ENCODE measurements around the gene TRMO. TPM values are rescaled to one million over a fixed set of nuclear protein-coding genes. Genes with fewer than 3 reads are reported as not detected.

Gene TRMO
- total RNA-seq, 1 donor = 23.9 TPM

DNA sequence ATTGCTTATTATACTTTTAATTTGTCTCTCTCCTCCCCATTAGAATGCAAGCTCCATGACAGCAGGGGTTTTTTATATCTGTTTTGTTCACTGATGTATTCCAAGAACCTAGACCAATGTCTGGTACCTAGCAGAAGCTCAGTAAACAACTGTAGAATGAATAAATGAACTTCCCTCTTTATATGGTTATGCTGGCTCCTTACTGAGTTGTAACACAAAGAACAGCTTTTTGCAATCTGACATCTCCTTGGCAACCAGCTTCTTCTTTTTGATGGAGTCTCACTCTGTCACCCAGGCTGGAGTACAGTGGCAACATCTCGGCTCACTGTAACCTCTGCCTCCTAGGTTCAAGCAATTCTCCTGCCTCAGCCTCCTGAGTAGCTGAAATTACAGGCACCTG is 13.6 kb downstream of the TRMO start:
- H3K79me2 ChIP-seq (ENCODE audit: insufficient read depth, low read length) = peaks cover 4% of the 10 kb centered on the region
- H3K27me3 ChIP-seq (ENCODE audit: insufficient read depth, low read length) = no peaks in the 10 kb centered on the region
- no peak overlapping the region for H3K4me3 ChIP-seq (ENCODE audit: insufficient read depth, low read length)
- TF ChIP-seq, protein P1, sequence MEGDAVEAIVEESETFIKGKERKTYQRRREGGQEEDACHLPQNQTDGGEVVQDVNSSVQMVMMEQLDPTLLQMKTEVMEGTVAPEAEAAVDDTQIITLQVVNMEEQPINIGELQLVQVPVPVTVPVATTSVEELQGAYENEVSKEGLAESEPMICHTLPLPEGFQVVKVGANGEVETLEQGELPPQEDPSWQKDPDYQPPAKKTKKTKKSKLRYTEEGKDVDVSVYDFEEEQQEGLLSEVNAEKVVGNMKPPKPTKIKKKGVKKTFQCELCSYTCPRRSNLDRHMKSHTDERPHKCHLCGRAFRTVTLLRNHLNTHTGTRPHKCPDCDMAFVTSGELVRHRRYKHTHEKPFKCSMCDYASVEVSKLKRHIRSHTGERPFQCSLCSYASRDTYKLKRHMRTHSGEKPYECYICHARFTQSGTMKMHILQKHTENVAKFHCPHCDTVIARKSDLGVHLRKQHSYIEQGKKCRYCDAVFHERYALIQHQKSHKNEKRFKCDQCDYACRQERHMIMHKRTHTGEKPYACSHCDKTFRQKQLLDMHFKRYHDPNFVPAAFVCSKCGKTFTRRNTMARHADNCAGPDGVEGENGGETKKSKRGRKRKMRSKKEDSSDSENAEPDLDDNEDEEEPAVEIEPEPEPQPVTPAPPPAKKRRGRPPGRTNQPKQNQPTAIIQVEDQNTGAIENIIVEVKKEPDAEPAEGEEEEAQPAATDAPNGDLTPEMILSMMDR (IDR thresholded peaks at IDR 0.05; ENCODE audit: extremely low read depth, low read depth, low read length) = no peak
- peaks cover 13% of the 10 kb centered on the region for H3K36me3 ChIP-seq (ENCODE audit: insufficient read depth, low read length)
- H3K9me3 ChIP-seq (ENCODE audit: low read depth, low read length) = no peaks in the 10 kb centered on the region
- no peak overlapping the region for H3K4me2 ChIP-seq (ENCODE audit: insufficient read depth, low read length)
- H3K4me1 ChIP-seq (ENCODE audit: insufficient read depth, low read length) = peaks cover 2% of the 10 kb centered on the region
- H3K27ac ChIP-seq (ENCODE audit: low read depth, low read length) = no peak overlapping the region
- H2AFZ ChIP-seq (ENCODE audit: low read length) = no peak overlapping the region
- peaks cover 3% of the 10 kb centered on the region for H4K20me1 ChIP-seq (ENCODE audit: insufficient read depth, low read length)
- DNase-seq (ENCODE audit: insufficient read length, low spot score, missing footprints) = no peak

GRCh38 chr9:97907632-97908031 is 14.7 kb downstream of the TRMO start:
- Histone ChIP-seq H2AFZ (ENCODE audit: low read length) (no peak overlapping the region), H3K9me3 (ENCODE audit: low read depth, low read length) (no peaks in the 10 kb centered on the region), H3K4me2 (ENCODE audit: insufficient read depth, low read length) (no peak overlapping the region), H3K27ac (ENCODE audit: low read depth, low read length) (no peak overlapping the region), H3K4me3 (ENCODE audit: insufficient read depth, low read length) (no peak overlapping the region), H3K4me1 (ENCODE audit: insufficient read depth, low read length) (peaks cover 2% of the 10 kb centered on the region), H3K79me2 (ENCODE audit: insufficient read depth, low read length) (peaks cover 4% of the 10 kb centered on the region), H3K36me3 (ENCODE audit: insufficient read depth, low read length) (peaks cover 10% of the 10 kb centered on the region), H3K27me3 (ENCODE audit: insufficient read depth, low read length) (no peaks in the 10 kb centered on the region), H4K20me1 (ENCODE audit: insufficient read depth, low read length) (peaks cover 3% of the 10 kb centered on the region)
- DNase-seq (ENCODE audit: insufficient read length, low spot score, missing footprints) = no peak
- TF ChIP-seq, protein P1 (IDR thresholded peaks at IDR 0.05; ENCODE audit: extremely low read depth, low read depth, low read length) = no peak

GRCh38 chr9:97907046-97907445 is 15.3 kb downstream of the TRMO start:
- Histone ChIP-seq H2AFZ (ENCODE audit: low read length) (no peak overlapping the region), H3K36me3 (ENCODE audit: insufficient read depth, low read length) (peaks cover 6% of the 10 kb centered on the region), H3K4me3 (ENCODE audit: insufficient read depth, low read length) (no peak overlapping the region), H3K27ac (ENCODE audit: low read depth, low read length) (no peak overlapping the region), H3K79me2 (ENCODE audit: insufficient read depth, low read length) (peaks cover 4% of the 10 kb centered on the region), H3K9me3 (ENCODE audit: low read depth, low read length) (no peaks in the 10 kb centered on the region), H3K4me2 (ENCODE audit: insufficient read depth, low read length) (no peak overlapping the region), H3K27me3 (ENCODE audit: insufficient read depth, low read length) (no peaks in the 10 kb centered on the region), H4K20me1 (ENCODE audit: insufficient read depth, low read length) (peaks cover 3% of the 10 kb centered on the region), H3K4me1 (ENCODE audit: insufficient read depth, low read length) (peaks cover 2% of the 10 kb centered on the region)
- TF ChIP-seq, protein P1 (IDR thresholded peaks at IDR 0.05; ENCODE audit: extremely low read depth, low read depth, low read length) = no peak
- DNase-seq (ENCODE audit: insufficient read length, low spot score, missing footprints) = no peak

DNA sequence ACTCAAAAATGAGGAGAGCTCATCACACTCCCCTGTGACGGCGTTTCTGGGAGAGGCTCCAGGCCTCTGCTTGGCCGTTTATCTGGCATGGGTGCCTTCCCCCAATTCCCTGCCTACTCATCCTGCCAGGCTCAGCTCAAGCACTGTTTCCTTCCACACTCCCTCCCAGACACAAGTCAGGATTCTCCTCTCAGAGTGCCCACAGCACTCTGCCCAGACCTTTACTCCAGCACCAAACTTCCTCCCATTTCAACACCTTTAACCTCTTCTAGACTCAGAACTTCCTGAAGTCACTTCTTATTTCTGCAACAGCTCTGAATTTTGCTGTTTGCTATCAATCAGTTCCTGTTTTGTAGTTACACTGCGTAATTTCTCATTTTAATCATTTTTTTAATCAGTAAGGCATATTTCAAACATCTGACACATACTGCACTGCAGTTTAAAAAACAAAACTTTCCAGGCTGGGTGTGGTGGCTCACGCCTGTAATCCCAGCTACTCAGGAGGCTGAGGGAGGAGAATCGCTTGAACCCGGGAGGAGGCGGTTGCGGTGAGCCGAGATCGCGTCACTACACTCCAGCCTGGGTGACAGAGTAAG is 16.0 kb downstream of the TRMO start:
- H3K36me3 ChIP-seq (ENCODE audit: insufficient read depth, low read length) = no peaks in the 10 kb centered on the region
- H3K27ac ChIP-seq (ENCODE audit: low read depth, low read length) = peak overlapping the region; percentile 38

More for the DNA sequence above, 16.0 kb downstream of the TRMO start:
- peak; percentile 70 for DNase-seq (ENCODE audit: insufficient read length, low spot score, missing footprints)
- H3K4me3 ChIP-seq (ENCODE audit: insufficient read depth, low read length) = no peak overlapping the region
- H3K9me3 ChIP-seq (ENCODE audit: low read depth, low read length) = no peaks in the 10 kb centered on the region
- peaks cover 3% of the 10 kb centered on the region for H4K20me1 ChIP-seq (ENCODE audit: insufficient read depth, low read length)
- TF ChIP-seq, protein P1 (IDR thresholded peaks at IDR 0.05; ENCODE audit: extremely low read depth, low read depth, low read length) = no peak
- H3K4me2 ChIP-seq (ENCODE audit: insufficient read depth, low read length) = no peak overlapping the region
- no peak overlapping the region for H2AFZ ChIP-seq (ENCODE audit: low read length)
- peaks cover 2% of the 10 kb centered on the region for H3K4me1 ChIP-seq (ENCODE audit: insufficient read depth, low read length)
- no peaks in the 10 kb centered on the region for H3K27me3 ChIP-seq (ENCODE audit: insufficient read depth, low read length)
- peaks cover 4% of the 10 kb centered on the region for H3K79me2 ChIP-seq (ENCODE audit: insufficient read depth, low read length)

Measured in osteoblast (primary cell).